Liver (tissue), 9 donors: ENCODE data around the gene TEAD2. TPM values are rescaled to one million over a fixed set of nuclear protein-coding genes. Genes with fewer than 3 reads are reported as not detected.

Experiments
- DNase-seq: peaks from one replicate; pipeline ENCODE4 v3.0.0-alpha.2; 2017; ENCODE audit warnings: low spot score
- H3K27ac ChIP-seq, 2 donors: one replicate each; pipeline ENCODE4 v1.7.0; 2013; ENCODE audit warnings: inconsistent platforms in 2 of 2, low read length in 2 of 2, control low read depth in 1 of 2, low read depth in 1 of 2, mild to moderate bottlenecking in 1 of 2
- H3K27me3 ChIP-seq, 4 donors: one replicate each; pipeline versions ENCODE4 v1.6.1 to v1.7.0; 2013; ENCODE audit warnings: low read length in 3 of 4, inconsistent platforms in 1 of 4, mild to moderate bottlenecking in 1 of 4, moderate library complexity in 1 of 4; ENCODE audit not compliant: control insufficient read depth in 4 of 4, insufficient read depth in 4 of 4
- H3K36me3 ChIP-seq, 4 donors: one replicate each; pipeline versions ENCODE4 v1.6.1 to v1.7.0; 2013; ENCODE audit warnings: low read length in 3 of 4, mild to moderate bottlenecking in 3 of 4, low read depth in 1 of 4, moderate library complexity in 1 of 4; ENCODE audit not compliant: control insufficient read depth in 4 of 4, insufficient read depth in 3 of 4
- H3K4me1 ChIP-seq, 4 donors: one replicate each; pipeline versions ENCODE4 v1.6.1 to v1.7.0; 2013; ENCODE audit warnings: low read length in 3 of 4, mild to moderate bottlenecking in 3 of 4, moderate library complexity in 1 of 4; ENCODE audit not compliant: control insufficient read depth in 4 of 4, insufficient read depth in 4 of 4
- H3K4me3 ChIP-seq, 3 donors: one replicate each; pipeline versions ENCODE4 v1.6.1 to v1.7.0; 2013; ENCODE audit warnings: low read length in 3 of 3, control low read depth in 1 of 3, low read depth in 1 of 3, mild to moderate bottlenecking in 1 of 3
- H3K9ac ChIP-seq, 2 donors: one replicate each; pipeline ENCODE4 v1.7.0; 2013; ENCODE audit warnings: low read length in 2 of 2, mild to moderate bottlenecking in 2 of 2, moderate library complexity in 2 of 2, control low read depth in 1 of 2, low read depth in 1 of 2
- H3K9me3 ChIP-seq, 4 donors: one replicate each; pipeline versions ENCODE4 v1.6.1 to v1.7.0; 2013; ENCODE audit warnings: low read length in 3 of 4; ENCODE audit not compliant: control insufficient read depth in 4 of 4
- FOXA2 ChIP-seq: IDR thresholded peaks from 2 replicates; pipeline ENCODE4 v1.6.1; 2016; ENCODE audit warnings: antibody characterized with exemption
- GABPA ChIP-seq, 2 donors: IDR thresholded peaks in 1 of 2; conservative IDR thresholded peaks in 1 of 2; 2 replicates each; pipeline ENCODE4 v1.6.1; 2016; ENCODE audit warnings: antibody characterized with exemption in 2 of 2, mild to moderate bottlenecking in 1 of 2, moderate library complexity in 1 of 2
- HNF4G ChIP-seq: IDR thresholded peaks from 2 replicates; pipeline ENCODE4 v1.6.1; 2016; ENCODE audit warnings: antibody characterized with exemption
- JUND ChIP-seq, 2 donors: IDR thresholded peaks; 2 replicates each; pipeline ENCODE4 v1.6.1; 2016; ENCODE audit warnings: antibody characterized with exemption in 2 of 2
- NR2F2 ChIP-seq: IDR thresholded peaks from 2 replicates; pipeline ENCODE4 v1.6.1; 2016; ENCODE audit warnings: antibody characterized with exemption
- RAD21 ChIP-seq, 2 donors: IDR thresholded peaks; 2 replicates each; pipeline ENCODE4 v1.6.1; 2016; ENCODE audit warnings: antibody characterized with exemption in 2 of 2, mild to moderate bottlenecking in 2 of 2
- SP1 ChIP-seq: IDR thresholded peaks from 2 replicates; pipeline ENCODE4 v1.6.1; 2018; ENCODE audit warnings: antibody characterized with exemption, mild to moderate bottlenecking
- TAF1 ChIP-seq: conservative IDR thresholded peaks from 2 replicates; pipeline ENCODE4 v1.6.1; 2016; ENCODE audit warnings: antibody characterized with exemption, mild to moderate bottlenecking
- YY1 ChIP-seq: IDR thresholded peaks from 2 replicates; pipeline ENCODE4 v1.6.1; 2016; ENCODE audit warnings: antibody characterized with exemption, mild to moderate bottlenecking
- WGBS: extraction: QIAGEN DNeasy Blood & Tissue Kit; methylation state at CpG from one replicate; pipeline ENCODE4 v1.1.7; 2013; 5-methylcytosine and 5-hydroxymethylcytosine counted together
- polyA plus RNA-seq, 2 donors: library from polyadenylated mRNA; stranded (reverse) in 1 of 2; unstranded in 1 of 2; fragments of 200-250 nt in 1 of 2; fragments of >200 nt in 1 of 2; fragmentation: Nextera tagmentation in 1 of 2; extraction: Ambion mirVana in 1 of 2; gene quantifications; one replicate each; pipeline versions ENCODE4 v1.2.1 to v1.2.3, GENCODE V29; 2013 to 2015
- total RNA-seq, 2 donors: library from RNA; depleted of rRNA; stranded (reverse); fragments of >200 nt; gene quantifications; one replicate each; pipeline ENCODE4 v1.2.3, GENCODE V29; 2014
- TF ChIP-seq, protein P1 (sequence below): IDR thresholded peaks from 2 replicates; pipeline ENCODE4 v1.6.1; 2016; ENCODE audit warnings: antibody characterized with exemption, mild to moderate bottlenecking
- TF ChIP-seq, protein P2 (sequence below): IDR thresholded peaks from 2 replicates; pipeline ENCODE4 v1.6.1; 2016; ENCODE audit warnings: antibody characterized with exemption
- TF ChIP-seq, protein P3 (sequence below): IDR thresholded peaks from 2 replicates; pipeline ENCODE4 v1.6.1; 2016; ENCODE audit warnings: antibody characterized with exemption
- TF ChIP-seq, protein P4 (sequence below): IDR thresholded peaks from 2 replicates; pipeline ENCODE4 v1.6.1; 2016; ENCODE audit warnings: antibody characterized with exemption
- donor health status: healthy.
- donor health status: healthy.
- donor health status: healthy.
- donor health status: healthy.
- donor health status: healthy.

Gene TEAD2
- total and polyA plus RNA-seq, 4 donors: 3.3 to 8.1 (median 4.4) TPM

DNA sequence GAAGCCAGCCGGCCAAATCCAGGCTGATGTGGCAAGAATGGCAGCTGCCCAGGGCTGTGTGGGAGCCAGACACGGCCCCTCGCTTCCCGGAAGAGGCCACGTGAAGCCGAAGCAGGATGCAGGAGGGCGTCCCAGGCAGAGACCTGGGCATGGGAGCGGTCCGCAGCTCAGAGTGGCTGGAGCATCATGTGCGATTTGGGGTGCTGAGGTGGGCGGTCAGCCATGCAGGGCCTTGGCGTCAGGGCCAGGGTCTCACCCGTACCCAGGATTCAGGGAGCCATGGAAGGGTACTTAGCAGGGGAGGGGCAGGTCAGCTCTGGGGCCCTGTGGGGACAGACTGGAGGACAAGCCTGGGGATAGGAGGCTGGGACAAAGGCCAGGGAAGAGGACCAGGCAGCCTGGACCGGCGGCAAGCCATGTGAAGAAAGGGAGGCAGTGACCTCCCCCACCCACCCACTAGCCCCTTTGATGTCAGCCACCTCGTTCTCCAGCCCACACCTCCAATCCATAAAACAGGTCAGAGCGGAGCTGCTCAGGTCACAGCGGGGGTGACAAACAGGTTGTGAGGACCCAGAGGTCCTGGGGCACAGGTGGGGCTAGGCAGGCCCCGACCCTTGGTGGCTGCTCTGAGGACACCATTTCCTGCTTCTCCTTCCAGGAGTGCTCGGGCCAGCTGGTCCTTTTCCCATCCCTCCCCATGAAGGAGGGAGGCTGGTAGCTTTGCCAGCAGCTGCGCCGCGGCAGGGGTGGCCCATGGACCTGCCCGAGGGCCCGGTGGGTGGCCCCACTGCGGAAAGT lies 28.1 kb upstream of the TEAD2 start:
- no peak overlapping the region for H3K9ac ChIP-seq
- no peaks in the 10 kb centered on the region for H3K36me3 ChIP-seq
- no peaks in the 10 kb centered on the region for H3K27me3 ChIP-seq
- TF ChIP-seq, protein P1, sequence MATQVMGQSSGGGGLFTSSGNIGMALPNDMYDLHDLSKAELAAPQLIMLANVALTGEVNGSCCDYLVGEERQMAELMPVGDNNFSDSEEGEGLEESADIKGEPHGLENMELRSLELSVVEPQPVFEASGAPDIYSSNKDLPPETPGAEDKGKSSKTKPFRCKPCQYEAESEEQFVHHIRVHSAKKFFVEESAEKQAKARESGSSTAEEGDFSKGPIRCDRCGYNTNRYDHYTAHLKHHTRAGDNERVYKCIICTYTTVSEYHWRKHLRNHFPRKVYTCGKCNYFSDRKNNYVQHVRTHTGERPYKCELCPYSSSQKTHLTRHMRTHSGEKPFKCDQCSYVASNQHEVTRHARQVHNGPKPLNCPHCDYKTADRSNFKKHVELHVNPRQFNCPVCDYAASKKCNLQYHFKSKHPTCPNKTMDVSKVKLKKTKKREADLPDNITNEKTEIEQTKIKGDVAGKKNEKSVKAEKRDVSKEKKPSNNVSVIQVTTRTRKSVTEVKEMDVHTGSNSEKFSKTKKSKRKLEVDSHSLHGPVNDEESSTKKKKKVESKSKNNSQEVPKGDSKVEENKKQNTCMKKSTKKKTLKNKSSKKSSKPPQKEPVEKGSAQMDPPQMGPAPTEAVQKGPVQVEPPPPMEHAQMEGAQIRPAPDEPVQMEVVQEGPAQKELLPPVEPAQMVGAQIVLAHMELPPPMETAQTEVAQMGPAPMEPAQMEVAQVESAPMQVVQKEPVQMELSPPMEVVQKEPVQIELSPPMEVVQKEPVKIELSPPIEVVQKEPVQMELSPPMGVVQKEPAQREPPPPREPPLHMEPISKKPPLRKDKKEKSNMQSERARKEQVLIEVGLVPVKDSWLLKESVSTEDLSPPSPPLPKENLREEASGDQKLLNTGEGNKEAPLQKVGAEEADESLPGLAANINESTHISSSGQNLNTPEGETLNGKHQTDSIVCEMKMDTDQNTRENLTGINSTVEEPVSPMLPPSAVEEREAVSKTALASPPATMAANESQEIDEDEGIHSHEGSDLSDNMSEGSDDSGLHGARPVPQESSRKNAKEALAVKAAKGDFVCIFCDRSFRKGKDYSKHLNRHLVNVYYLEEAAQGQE: no peak
- no peak for TF ChIP-seq SP1
- H3K4me3 ChIP-seq: no peak overlapping the region
- 64% methylated on average over 26 of the region's 26 CpGs for WGBS
- no peaks in the 10 kb centered on the region for H3K4me1 ChIP-seq
- no peak overlapping the region for H3K27ac ChIP-seq
- no peaks in the 10 kb centered on the region for H3K9me3 ChIP-seq
- no peak for DNase-seq

DNA sequence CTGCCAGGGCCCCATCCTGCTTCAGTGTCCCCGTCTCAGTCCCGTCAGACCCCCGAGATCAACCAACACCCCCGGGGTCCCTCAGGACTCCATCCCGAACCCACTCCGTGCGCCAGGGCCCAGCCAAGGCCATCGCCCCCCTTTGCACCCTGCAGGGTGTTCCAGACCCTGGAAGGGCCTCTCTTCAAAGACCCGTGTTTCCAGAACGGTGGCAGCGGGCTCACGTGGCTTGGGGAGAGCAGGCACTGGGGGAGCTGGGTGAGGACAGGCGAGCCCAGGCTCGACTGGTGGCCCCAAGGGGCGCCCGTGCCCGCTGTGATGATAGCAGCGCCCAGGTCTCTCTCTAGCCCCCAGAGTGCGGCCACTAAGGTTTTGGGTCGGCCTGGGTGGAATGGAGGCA lies 27.2 kb upstream of the TEAD2 start:
- no peak overlapping the region for H3K4me3 ChIP-seq
- 90% methylated on average over 20 of the region's 20 CpGs for WGBS
- no peak overlapping the region for H3K9ac ChIP-seq
- no peaks in the 10 kb centered on the region for H3K4me1 ChIP-seq
- no peak for DNase-seq
- no peaks in the 10 kb centered on the region for H3K9me3 ChIP-seq
- no peaks in the 10 kb centered on the region for H3K27me3 ChIP-seq
- H3K36me3 ChIP-seq: no peaks in the 10 kb centered on the region
- TF ChIP-seq NR2F2 (no peak), YY1 (no peak), RAD21 (IDR thresholded peaks at IDR 0.05) (no peak), JUND (IDR thresholded peaks at IDR 0.05) (no peak), GABPA (IDR thresholded peaks at IDR 0.05 in 1 of 2, conservative IDR thresholded peaks at IDR 0.05 in 1 of 2) (no peak), FOXA2 (no peak), SP1 (no peak), HNF4G (no peak), TAF1 (no peak)
- TF ChIP-seq, protein P2, sequence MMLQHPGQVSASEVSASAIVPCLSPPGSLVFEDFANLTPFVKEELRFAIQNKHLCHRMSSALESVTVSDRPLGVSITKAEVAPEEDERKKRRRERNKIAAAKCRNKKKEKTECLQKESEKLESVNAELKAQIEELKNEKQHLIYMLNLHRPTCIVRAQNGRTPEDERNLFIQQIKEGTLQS: no peak
- TF ChIP-seq, protein P3, sequence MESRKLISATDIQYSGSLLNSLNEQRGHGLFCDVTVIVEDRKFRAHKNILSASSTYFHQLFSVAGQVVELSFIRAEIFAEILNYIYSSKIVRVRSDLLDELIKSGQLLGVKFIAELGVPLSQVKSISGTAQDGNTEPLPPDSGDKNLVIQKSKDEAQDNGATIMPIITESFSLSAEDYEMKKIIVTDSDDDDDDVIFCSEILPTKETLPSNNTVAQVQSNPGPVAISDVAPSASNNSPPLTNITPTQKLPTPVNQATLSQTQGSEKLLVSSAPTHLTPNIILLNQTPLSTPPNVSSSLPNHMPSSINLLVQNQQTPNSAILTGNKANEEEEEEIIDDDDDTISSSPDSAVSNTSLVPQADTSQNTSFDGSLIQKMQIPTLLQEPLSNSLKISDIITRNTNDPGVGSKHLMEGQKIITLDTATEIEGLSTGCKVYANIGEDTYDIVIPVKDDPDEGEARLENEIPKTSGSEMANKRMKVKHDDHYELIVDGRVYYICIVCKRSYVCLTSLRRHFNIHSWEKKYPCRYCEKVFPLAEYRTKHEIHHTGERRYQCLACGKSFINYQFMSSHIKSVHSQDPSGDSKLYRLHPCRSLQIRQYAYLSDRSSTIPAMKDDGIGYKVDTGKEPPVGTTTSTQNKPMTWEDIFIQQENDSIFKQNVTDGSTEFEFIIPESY: no peak
- TF ChIP-seq, protein P4, sequence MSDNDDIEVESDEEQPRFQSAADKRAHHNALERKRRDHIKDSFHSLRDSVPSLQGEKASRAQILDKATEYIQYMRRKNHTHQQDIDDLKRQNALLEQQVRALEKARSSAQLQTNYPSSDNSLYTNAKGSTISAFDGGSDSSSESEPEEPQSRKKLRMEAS: no peak
- H3K27ac ChIP-seq: no peak overlapping the region
